Aorta (tissue), 5 donors: ENCODE measurements around the gene BHLHE23. TPM values are rescaled to one million over a fixed set of nuclear protein-coding genes. Genes with fewer than 3 reads are reported as not detected.

ENCODE experiments used
- ATAC-seq: fragments of 200-7000 bp; cut with Tn5 transposase; one replicate; pipeline ENCODE4 v1.9.1; 2022; ENCODE audit warnings: moderate library complexity; ENCODE audit not compliant: low FRiP score
- DNase-seq, 2 donors: peaks; one replicate each; pipeline ENCODE4 v3.0.0-alpha.2; 2020
- H3K27ac ChIP-seq, 2 donors: one replicate each; pipeline ENCODE4 v1.5.1; 2013; ENCODE audit warnings: low read length in 2 of 2, mild to moderate bottlenecking in 2 of 2, moderate library complexity in 2 of 2, control low read depth in 1 of 2, inconsistent platforms in 1 of 2, low read depth in 1 of 2
- H3K27me3 ChIP-seq, 2 donors: one replicate each; pipeline ENCODE4 v1.6.1; 2013; ENCODE audit warnings: control low read depth in 1 of 2, low read length in 1 of 2, mild to moderate bottlenecking in 1 of 2, moderate library complexity in 1 of 2; ENCODE audit not compliant: insufficient read depth in 2 of 2, control insufficient read depth in 1 of 2
- H3K36me3 ChIP-seq, 2 donors: one replicate each; pipeline ENCODE4 v1.6.1; 2013; ENCODE audit warnings: control low read depth in 1 of 2, low read length in 1 of 2, mild to moderate bottlenecking in 1 of 2; ENCODE audit not compliant: insufficient read depth in 2 of 2, control insufficient read depth in 1 of 2
- H3K4me1 ChIP-seq, 2 donors: one replicate each; pipeline ENCODE4 v1.6.1; 2013; ENCODE audit warnings: low read length in 2 of 2, control low read depth in 1 of 2, mild to moderate bottlenecking in 1 of 2, moderate library complexity in 1 of 2; ENCODE audit not compliant: insufficient read depth in 2 of 2, control insufficient read depth in 1 of 2
- H3K4me3 ChIP-seq, 2 donors: one replicate each; pipeline ENCODE4 v1.5.1; 2013; ENCODE audit warnings: low read length in 2 of 2, control low read depth in 1 of 2, mild to moderate bottlenecking in 1 of 2
- H3K9me3 ChIP-seq: one replicate; pipeline ENCODE4 v1.6.1; 2013; ENCODE audit warnings: mild to moderate bottlenecking, low read length; ENCODE audit not compliant: control insufficient read depth
- WGBS, 2 donors: extraction: QIAGEN DNeasy Blood & Tissue Kit; methylation state at CpG; one replicate each; pipeline ENCODE4 v1.1.7; 2013; 5-methylcytosine and 5-hydroxymethylcytosine counted together
- intact Hi-C, 2 donors: fragments of 100-400 bp; cut with DNase I; formaldehyde crosslinking; loops; one replicate each; pipeline versions ENCODE4 v1.14.2 to v1.15.0; 2022
- polyA plus RNA-seq, 2 donors: library from polyadenylated mRNA; stranded (reverse); fragments of 200-250 nt; gene quantifications; one replicate each; pipeline ENCODE4 v1.2.3, GENCODE V29; 2013
- total RNA-seq, 2 donors: library from RNA; stranded (reverse); fragmentation: NEBNext Ultra II Directional; extraction: Animal tissue kit (Norgen Biotek cat#: 25700); gene quantifications; one replicate each; pipeline ENCODE4 v1.2.1, GENCODE V29; 2021
- donor health status: healthy with polysubstance abuse.
- donor health status: Bipolar disorder and iron deficiency.
- donor health status: DM: no; HTN: no; CAD: no.
- donor health status: DM: no; HTN: no; CAD: no.
- donor health status: DM: yes; HTN: yes; CAD: no.

The BHLHE23 gene
- total and polyA plus RNA-seq, 4 donors: not detected

GRCh38 chr20:63045991-63046390 is 39.2 kb upstream of the BHLHE23 start:
- Histone ChIP-seq H3K27me3 (peaks cover 0 to 2% of the 10 kb centered on the region in 2 donors), H3K4me3 (no peak overlapping the region), H3K9me3 (peaks cover 3% of the 10 kb centered on the region), H3K36me3 (no peaks in the 10 kb centered on the region), H3K4me1 (no peaks in the 10 kb centered on the region), H3K27ac (no peak overlapping the region)
- WGBS, 2 donors: 56 to 70% methylated on average over 12 of the region's 12 CpGs
- DNase-seq: peak; percentile 16 to 36
- ATAC-seq: no peak
- intact Hi-C loops: no loop called here

GRCh38 chr20:63045401-63045800 is 38.6 kb upstream of the BHLHE23 start:
- no peaks in the 10 kb centered on the region for H3K4me1 ChIP-seq
- peaks cover 0 to 2% of the 10 kb centered on the region in 2 donors for H3K27me3 ChIP-seq
- H3K36me3 ChIP-seq: no peaks in the 10 kb centered on the region
- 70 to 74% methylated on average over 14 of the region's 14 CpGs for WGBS, 2 donors
- DNase-seq (peak; percentile 17 to 43), ATAC-seq (no peak)
- H3K27ac ChIP-seq: no peak overlapping the region
- intact Hi-C loops: no loop called here
- no peak overlapping the region for H3K4me3 ChIP-seq
- no peaks in the 10 kb centered on the region for H3K9me3 ChIP-seq

DNA sequence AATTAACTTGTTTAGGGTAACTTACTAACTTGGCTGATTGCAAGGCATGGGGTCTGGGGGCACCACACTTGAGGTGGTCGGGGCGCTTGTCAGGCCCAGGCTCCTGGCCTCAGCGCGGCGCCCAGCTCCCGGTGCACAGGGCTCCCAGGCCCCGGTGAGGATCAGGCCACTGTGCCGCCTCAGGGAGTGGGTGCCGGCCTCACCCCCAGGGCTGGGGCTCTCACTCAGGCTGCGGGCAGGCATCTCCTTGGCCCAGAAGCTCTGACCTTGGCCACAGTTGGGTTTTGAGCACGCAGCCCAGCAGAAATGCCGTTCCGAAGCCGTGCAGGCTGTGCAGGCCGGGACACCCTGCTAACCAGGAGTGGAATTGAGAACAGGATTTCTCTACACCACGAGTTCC is 37.8 kb upstream of the BHLHE23 start:
- Histone ChIP-seq H3K27ac (no peak overlapping the region), H3K27me3 (peaks cover 0 to 2% of the 10 kb centered on the region in 2 donors)
- intact Hi-C loops: no loop called here

DNA sequence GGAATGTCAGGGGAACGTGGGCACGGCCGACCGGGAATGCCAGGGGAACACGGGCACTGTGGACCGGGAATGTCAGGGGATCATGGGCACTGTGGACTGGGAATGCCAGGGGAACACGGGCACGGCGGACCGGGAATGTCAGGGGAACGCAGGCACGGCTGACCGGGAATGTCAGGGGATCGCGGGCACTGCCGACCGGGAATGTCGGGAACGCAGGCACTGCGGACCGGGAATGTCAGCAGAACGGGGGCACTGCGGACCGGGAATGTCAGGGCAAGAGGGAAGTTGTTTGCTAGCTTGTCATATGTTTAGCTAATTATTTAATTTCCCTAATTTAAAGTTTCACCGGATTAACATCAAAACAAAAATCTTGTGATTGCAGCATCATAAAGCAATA is 37.4 kb upstream of the BHLHE23 start:
- Histone ChIP-seq H3K36me3 (no peaks in the 10 kb centered on the region), H3K4me3 (no peak overlapping the region), H3K4me1 (no peaks in the 10 kb centered on the region), H3K9me3 (no peaks in the 10 kb centered on the region), H3K27ac (no peak overlapping the region), H3K27me3 (peaks cover 0 to 2% of the 10 kb centered on the region in 2 donors)
- WGBS, 2 donors: 81 to 85% methylated on average over 25 of the region's 25 CpGs
- intact Hi-C loops: no loop called here
- ATAC-seq (no peak), DNase-seq (peak; percentile 32 to 40)

More for the DNA sequence above, 37.8 kb upstream of the BHLHE23 start:
- no peaks in the 10 kb centered on the region for H3K9me3 ChIP-seq
- H3K36me3 ChIP-seq: no peaks in the 10 kb centered on the region
- 75 to 82% methylated on average over 16 of the region's 16 CpGs for WGBS, 2 donors
- no peak overlapping the region for H3K4me3 ChIP-seq
- no peak for ATAC-seq
- H3K4me1 ChIP-seq: no peaks in the 10 kb centered on the region
- DNase-seq: peak; percentile 26 to 63

GRCh38 chr20:63043348-63044203 is 36.8 kb upstream of the BHLHE23 start:
- peaks cover 0 to 2% of the 10 kb centered on the region in 2 donors for H3K27me3 ChIP-seq
- H3K4me3 ChIP-seq: no peak overlapping the region
- no peaks in the 10 kb centered on the region for H3K4me1 ChIP-seq
- WGBS, 2 donors: 88% methylated on average over 64 of the region's 64 CpGs
- no peaks in the 10 kb centered on the region for H3K9me3 ChIP-seq
- no peaks in the 10 kb centered on the region for H3K36me3 ChIP-seq
- H3K27ac ChIP-seq: no peak overlapping the region
- intact Hi-C loops: no loop called here
- ATAC-seq: no peak
- peak; percentile 24 to 68 for DNase-seq

DNA sequence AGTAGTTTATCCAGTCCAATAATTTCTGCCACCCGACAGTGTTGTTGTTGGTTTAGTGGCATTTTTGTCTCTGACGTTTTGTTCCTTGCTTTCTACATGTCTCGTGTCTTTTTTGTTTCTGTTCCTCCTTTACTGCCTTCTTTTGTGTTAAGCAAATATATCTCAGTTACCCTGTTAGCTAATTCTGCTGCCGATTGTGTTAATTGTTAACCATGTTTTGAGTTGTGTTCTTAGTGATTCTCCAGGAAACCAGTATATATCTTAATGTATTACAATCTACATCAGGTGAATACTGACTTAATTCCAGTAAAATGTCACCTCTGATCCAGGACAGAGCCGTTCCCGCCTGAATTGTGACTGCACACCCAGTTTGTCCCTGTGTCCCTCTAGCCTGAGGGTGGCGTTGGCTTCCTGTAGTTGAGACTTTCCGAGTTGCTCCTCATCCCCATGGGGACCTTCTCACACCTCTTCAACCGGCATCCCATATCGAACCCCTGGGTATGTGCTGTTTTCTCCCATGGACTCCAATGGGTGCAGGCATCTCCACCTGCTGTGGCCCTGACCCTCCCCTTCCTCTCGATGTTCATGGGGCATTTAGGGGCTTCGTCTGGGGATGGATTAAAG is 35.8 kb upstream of the BHLHE23 start:
- no peak for ATAC-seq
- H3K4me1 ChIP-seq: no peaks in the 10 kb centered on the region

GRCh38 chr20:63041776-63042175 is 35.0 kb upstream of the BHLHE23 start:
- Histone ChIP-seq H3K36me3 (no peaks in the 10 kb centered on the region), H3K27ac (no peak overlapping the region), H3K4me1 (no peaks in the 10 kb centered on the region), H3K27me3 (no peaks in the 10 kb centered on the region), H3K9me3 (no peaks in the 10 kb centered on the region), H3K4me3 (no peak overlapping the region)
- intact Hi-C loops: no loop called here
- WGBS, 2 donors: 71 to 76% methylated on average over 7 of the region's 7 CpGs
- ATAC-seq (no peak), DNase-seq (peak in 1 of 2 donors; percentile 14)

More for the DNA sequence above, 35.8 kb upstream of the BHLHE23 start:
- peak; percentile 6 to 15 for DNase-seq
- intact Hi-C loops: no loop called here
- Histone ChIP-seq H3K36me3 (no peaks in the 10 kb centered on the region), H3K27ac (no peak overlapping the region), H3K9me3 (no peaks in the 10 kb centered on the region), H3K27me3 (no peaks in the 10 kb centered on the region), H3K4me3 (no peak overlapping the region)
- WGBS, 2 donors: 55 to 57% methylated on average over 12 of the region's 12 CpGs

GRCh38 chr20:63037669-63038268 is 31.0 kb upstream of the BHLHE23 start:
- DNase-seq (peak; percentile 17 to 49), ATAC-seq (no peak)
- Histone ChIP-seq H3K4me1 (no peaks in the 10 kb centered on the region), H3K4me3 (no peak overlapping the region), H3K9me3 (no peaks in the 10 kb centered on the region), H3K36me3 (no peaks in the 10 kb centered on the region), H3K27ac (no peak overlapping the region), H3K27me3 (no peaks in the 10 kb centered on the region)
- intact Hi-C loops: no loop called here
- 53 to 55% methylated on average over 26 of the region's 26 CpGs for WGBS, 2 donors
